Measurements from ENCODE around the gene HSFX2. TPM values are rescaled to one million over a fixed set of nuclear protein-coding genes. Genes with fewer than 3 reads are reported as not detected.
"Not testable (repeated sequence)": the region's sequence is repeated elsewhere in the genome, so short reads cannot be mapped to it uniquely, and the experiment has no call there.

The HSFX2 gene
- polyA plus RNA-seq, 1 donor from 2014 or later, result 1.3 TPM

DNA sequence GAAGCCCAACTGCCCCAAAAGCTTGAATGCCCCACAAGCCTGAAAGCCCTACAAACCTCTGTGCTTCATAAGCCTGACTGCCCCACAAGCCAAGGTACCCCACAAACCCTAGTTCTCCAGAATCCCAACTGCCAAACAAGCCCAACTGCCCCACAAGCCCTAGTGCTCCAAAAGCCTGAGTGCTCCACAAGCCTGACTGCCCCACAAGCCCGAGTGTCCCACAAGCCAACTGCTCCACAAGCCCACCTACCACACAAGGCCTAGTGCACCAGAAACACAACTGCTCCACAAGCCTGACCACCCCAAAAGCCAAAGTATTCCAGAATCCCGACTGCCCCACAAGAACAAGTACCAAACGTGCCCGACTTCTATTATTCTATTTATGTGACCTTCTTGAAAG lies 31.8 kb downstream of the HSFX2 start:
- TF ChIP-seq, protein P1, sequence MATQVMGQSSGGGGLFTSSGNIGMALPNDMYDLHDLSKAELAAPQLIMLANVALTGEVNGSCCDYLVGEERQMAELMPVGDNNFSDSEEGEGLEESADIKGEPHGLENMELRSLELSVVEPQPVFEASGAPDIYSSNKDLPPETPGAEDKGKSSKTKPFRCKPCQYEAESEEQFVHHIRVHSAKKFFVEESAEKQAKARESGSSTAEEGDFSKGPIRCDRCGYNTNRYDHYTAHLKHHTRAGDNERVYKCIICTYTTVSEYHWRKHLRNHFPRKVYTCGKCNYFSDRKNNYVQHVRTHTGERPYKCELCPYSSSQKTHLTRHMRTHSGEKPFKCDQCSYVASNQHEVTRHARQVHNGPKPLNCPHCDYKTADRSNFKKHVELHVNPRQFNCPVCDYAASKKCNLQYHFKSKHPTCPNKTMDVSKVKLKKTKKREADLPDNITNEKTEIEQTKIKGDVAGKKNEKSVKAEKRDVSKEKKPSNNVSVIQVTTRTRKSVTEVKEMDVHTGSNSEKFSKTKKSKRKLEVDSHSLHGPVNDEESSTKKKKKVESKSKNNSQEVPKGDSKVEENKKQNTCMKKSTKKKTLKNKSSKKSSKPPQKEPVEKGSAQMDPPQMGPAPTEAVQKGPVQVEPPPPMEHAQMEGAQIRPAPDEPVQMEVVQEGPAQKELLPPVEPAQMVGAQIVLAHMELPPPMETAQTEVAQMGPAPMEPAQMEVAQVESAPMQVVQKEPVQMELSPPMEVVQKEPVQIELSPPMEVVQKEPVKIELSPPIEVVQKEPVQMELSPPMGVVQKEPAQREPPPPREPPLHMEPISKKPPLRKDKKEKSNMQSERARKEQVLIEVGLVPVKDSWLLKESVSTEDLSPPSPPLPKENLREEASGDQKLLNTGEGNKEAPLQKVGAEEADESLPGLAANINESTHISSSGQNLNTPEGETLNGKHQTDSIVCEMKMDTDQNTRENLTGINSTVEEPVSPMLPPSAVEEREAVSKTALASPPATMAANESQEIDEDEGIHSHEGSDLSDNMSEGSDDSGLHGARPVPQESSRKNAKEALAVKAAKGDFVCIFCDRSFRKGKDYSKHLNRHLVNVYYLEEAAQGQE (IDR thresholded peaks at IDR 0.05; ENCODE audit: borderline replicate concordance), result no peak
- TF ChIP-seq TAF1 (IDR thresholded peaks at IDR 0.05; ENCODE audit: low read depth), result no peak
- no peak for TF ChIP-seq EZH2 (IDR thresholded peaks at IDR 0.05; ENCODE audit: borderline replicate concordance, insufficient read depth, low read length, poor library complexity, severe bottlenecking)
- TF ChIP-seq POLR2AphosphoS5 (IDR thresholded peaks at IDR 0.05), result no peak
- no peak for TF ChIP-seq MXI1 (conservative IDR thresholded peaks at IDR 0.05; ENCODE audit: poor library complexity, severe bottlenecking)
- TF ChIP-seq EP300 (conservative IDR thresholded peaks at IDR 0.05; ENCODE audit: poor library complexity, severe bottlenecking), result no peak
- TF ChIP-seq SMC3 (conservative IDR thresholded peaks at IDR 0.05; ENCODE audit: poor library complexity), result no peak
- TF ChIP-seq RAD21 (conservative IDR thresholded peaks at IDR 0.05), result no peak
- no peak for TF ChIP-seq CTCF (IDR thresholded peaks at IDR 0.05; ENCODE audit: poor library complexity, severe bottlenecking)
- Histone ChIP-seq H4K20me1 (ENCODE audit: insufficient read depth) (no peaks in the 10 kb centered on the region), H2AFZ (ENCODE audit: low read depth, low read length) (no peak overlapping the region), H3K9me2 (ENCODE audit: insufficient read depth, low read length) (no peaks in the 10 kb centered on the region), H3K9me3 (ENCODE audit: low read length) (no peaks in the 10 kb centered on the region), H3K4me2 (ENCODE audit: low read length) (no peak overlapping the region), H3K9ac (ENCODE audit: low read length) (no peak overlapping the region), H3K27ac (ENCODE audit: low read length) (no peak overlapping the region), H3K79me2 (replicated peaks; ENCODE audit: insufficient read depth, low read length) (no peaks in the 10 kb centered on the region), H3K27me3 (ENCODE audit: insufficient read depth, low read depth, low read length) (no peaks in the 10 kb centered on the region), H3K36me3 (ENCODE audit: insufficient read depth, low read length) (no peaks in the 10 kb centered on the region), H3K4me3 (ENCODE audit: low read length) (no peak overlapping the region), H3F3A (ENCODE audit: insufficient read depth, low read length, poor library complexity, severe bottlenecking) (no peaks in the 10 kb centered on the region)

DNA sequence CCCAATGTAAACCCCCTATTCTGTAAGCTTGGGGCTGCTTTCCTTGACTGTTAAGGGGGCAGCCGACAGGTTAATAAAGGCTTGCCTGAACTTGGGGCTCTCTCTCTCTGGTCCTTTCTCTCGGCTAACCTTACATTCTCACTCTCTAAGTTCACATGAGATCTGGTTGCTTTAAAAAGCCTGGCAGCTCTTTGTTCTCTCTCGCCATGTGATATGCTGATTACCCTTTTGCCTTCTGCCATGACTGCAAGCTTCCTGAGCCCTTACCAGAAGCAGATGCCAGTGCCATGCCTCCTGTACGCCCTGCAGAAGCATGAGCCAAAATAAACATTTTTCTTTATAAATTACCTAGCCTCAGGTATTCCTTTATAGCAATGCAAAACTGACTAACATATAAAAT lies 39.9 kb downstream of the HSFX2 start:
- H3K79me2 ChIP-seq (replicated peaks; ENCODE audit: insufficient read depth, low read length); H2AFZ ChIP-seq (ENCODE audit: low read depth, low read length); H3K27me3 ChIP-seq (ENCODE audit: insufficient read depth, low read depth, low read length); H3K9ac ChIP-seq (ENCODE audit: low read length); H3K9me3 ChIP-seq (ENCODE audit: low read length); H3K4me2 ChIP-seq (ENCODE audit: low read length); H3K4me3 ChIP-seq (ENCODE audit: low read length); H3K9me2 ChIP-seq (ENCODE audit: insufficient read depth, low read length); H3K27ac ChIP-seq (ENCODE audit: low read length); H4K20me1 ChIP-seq (ENCODE audit: insufficient read depth); H3K36me3 ChIP-seq (ENCODE audit: insufficient read depth, low read length); H3F3A ChIP-seq (ENCODE audit: insufficient read depth, low read length, poor library complexity, severe bottlenecking): not testable (repeated sequence)

DNA sequence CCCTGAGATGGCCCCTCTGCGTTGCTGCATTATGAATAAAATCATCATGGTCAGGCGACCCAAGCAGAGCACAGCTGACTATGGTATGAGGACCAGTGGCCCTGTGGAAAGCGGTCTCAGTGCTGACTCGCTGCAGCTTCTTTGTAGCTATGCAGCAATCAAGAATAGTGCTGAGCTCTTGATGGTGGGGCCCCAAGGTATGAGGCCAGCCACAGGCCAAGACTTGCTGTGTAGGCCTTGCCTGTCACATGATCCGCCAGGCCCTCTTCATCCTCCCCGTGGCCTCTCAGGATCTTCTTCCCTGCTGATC lies 43.2 kb downstream of the HSFX2 start:
- H3K4me2 ChIP-seq (ENCODE audit: low read length), result not testable (repeated sequence)

DNA sequence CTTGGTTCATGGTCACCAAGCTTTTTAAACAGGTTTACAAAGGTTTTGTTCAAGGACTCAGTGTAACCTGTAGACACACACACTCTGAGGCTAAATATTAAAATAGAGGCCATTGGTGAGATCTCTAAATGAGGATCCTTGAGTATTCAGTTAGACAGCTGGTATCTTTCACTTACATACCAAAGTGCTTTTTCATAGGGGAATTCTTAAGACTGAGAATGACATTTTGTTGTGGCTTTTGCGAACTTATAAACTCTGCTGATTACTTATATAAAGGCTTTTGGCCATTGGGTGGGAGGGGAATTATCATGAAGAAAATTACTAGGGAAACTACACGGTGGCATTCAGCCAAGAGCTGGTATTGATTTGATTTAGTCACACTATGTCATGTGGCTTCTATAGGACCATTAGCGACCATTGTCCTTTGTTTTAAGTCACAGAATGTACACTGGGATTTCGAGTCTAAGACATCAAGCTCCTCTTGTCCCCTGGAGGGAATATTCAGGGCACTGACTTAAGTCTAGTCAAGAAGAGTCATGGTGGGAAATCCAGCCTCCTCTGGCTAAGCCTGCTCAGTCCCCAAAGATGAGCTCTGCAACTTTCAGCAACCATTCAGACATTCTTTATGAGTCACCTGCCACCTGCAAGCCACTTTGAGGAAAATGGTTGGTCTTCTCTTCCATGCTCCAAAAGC lies 43.7 kb downstream of the HSFX2 start:
- H2AFZ ChIP-seq (ENCODE audit: low read depth, low read length); H3K4me3 ChIP-seq (ENCODE audit: low read length); H3K27me3 ChIP-seq (ENCODE audit: insufficient read depth, low read depth, low read length); H3K79me2 ChIP-seq (replicated peaks; ENCODE audit: insufficient read depth, low read length); H3K4me2 ChIP-seq (ENCODE audit: low read length); H3F3A ChIP-seq (ENCODE audit: insufficient read depth, low read length, poor library complexity, severe bottlenecking); H3K9me2 ChIP-seq (ENCODE audit: insufficient read depth, low read length); H3K36me3 ChIP-seq (ENCODE audit: insufficient read depth, low read length); H3K9ac ChIP-seq (ENCODE audit: low read length); H3K27ac ChIP-seq (ENCODE audit: low read length); H4K20me1 ChIP-seq (ENCODE audit: insufficient read depth); H3K9me3 ChIP-seq (ENCODE audit: low read length): not testable (repeated sequence)

More for the DNA sequence above, 43.2 kb downstream of the HSFX2 start:
- H3K9me2 ChIP-seq (ENCODE audit: insufficient read depth, low read length); H3K36me3 ChIP-seq (ENCODE audit: insufficient read depth, low read length); H3K79me2 ChIP-seq (replicated peaks; ENCODE audit: insufficient read depth, low read length); H3K4me3 ChIP-seq (ENCODE audit: low read length); H3F3A ChIP-seq (ENCODE audit: insufficient read depth, low read length, poor library complexity, severe bottlenecking); H4K20me1 ChIP-seq (ENCODE audit: insufficient read depth); H3K9ac ChIP-seq (ENCODE audit: low read length); H3K9me3 ChIP-seq (ENCODE audit: low read length); H3K27me3 ChIP-seq (ENCODE audit: insufficient read depth, low read depth, low read length); H3K27ac ChIP-seq (ENCODE audit: low read length); H2AFZ ChIP-seq (ENCODE audit: low read depth, low read length): not testable (repeated sequence)

GRCh38 chrX:149550454-149550853 lies 44.7 kb downstream of the HSFX2 start:
- H4K20me1 ChIP-seq (ENCODE audit: insufficient read depth), result not testable (repeated sequence)

More at GRCh38 chrX:149550454-149550853, 44.7 kb downstream of the HSFX2 start:
- not testable (repeated sequence) for H3K4me2 ChIP-seq (ENCODE audit: low read length); H3F3A ChIP-seq (ENCODE audit: insufficient read depth, low read length, poor library complexity, severe bottlenecking); H3K79me2 ChIP-seq (replicated peaks; ENCODE audit: insufficient read depth, low read length); H3K36me3 ChIP-seq (ENCODE audit: insufficient read depth, low read length); H3K9me3 ChIP-seq (ENCODE audit: low read length); H3K9me2 ChIP-seq (ENCODE audit: insufficient read depth, low read length); H3K27ac ChIP-seq (ENCODE audit: low read length); H2AFZ ChIP-seq (ENCODE audit: low read depth, low read length); H3K27me3 ChIP-seq (ENCODE audit: insufficient read depth, low read depth, low read length); H3K4me3 ChIP-seq (ENCODE audit: low read length); H3K9ac ChIP-seq (ENCODE audit: low read length)
